Activated CD4-positive, alpha-beta T cell treated with anti-CD3 and anti-CD28 coated beads for 24 hours (primary cell): ENCODE measurements around the gene VSTM2B.

Experiments
- DNase-seq, 2 donors: peaks; one replicate each; pipeline ENCODE4 v3.0.0-alpha.2; 2020; ENCODE audit warnings: low read depth in 2 of 2

Gene VSTM2B

GRCh38 chr19:29515706-29516357, 10.0 kb upstream of the VSTM2B start:
- DNase-seq = no peak

- DNase-seq = no peak
Measured at GRCh38 chr19:29516358-29516725, 9.5 kb upstream of the VSTM2B start.

GRCh38 chr19:29516821-29517395, 8.9 kb upstream of the VSTM2B start:
- DNase-seq = no peak

- no peak for DNase-seq
Measured at GRCh38 chr19:29517412-29517811, 8.4 kb upstream of the VSTM2B start.

GRCh38 chr19:29517946-29518345, 7.8 kb upstream of the VSTM2B start:
- no peak for DNase-seq

- DNase-seq = no peak
Measured at GRCh38 chr19:29519146-29519545, 6.6 kb upstream of the VSTM2B start.

- no peak for DNase-seq
Measured at GRCh38 chr19:29519931-29520330, 5.9 kb upstream of the VSTM2B start.

- no peak for DNase-seq
Measured at GRCh38 chr19:29520390-29520789, 5.4 kb upstream of the VSTM2B start.

- no peak for DNase-seq
Measured at GRCh38 chr19:29521291-29522075, 4.3 kb upstream of the VSTM2B start.

- no peak for DNase-seq
Measured at GRCh38 chr19:29523568-29523967, 2.2 kb upstream of the VSTM2B start.

GRCh38 chr19:29524201-29524911, 1.4 kb upstream of the VSTM2B start:
- DNase-seq = no peak

GRCh38 chr19:29524912-29525831, 622 bp upstream of the VSTM2B start:
- no peak for DNase-seq

- peak in 1 of 2 donors; percentile 25 for DNase-seq
Measured at GRCh38 chr19:29526730-29527499, 1.1 kb downstream of the VSTM2B start.

GRCh38 chr19:29527500-29528328, 1.9 kb downstream of the VSTM2B start:
- DNase-seq = no peak

- peak; percentile 49 to 63 for DNase-seq
Measured at GRCh38 chr19:29528350-29528945, 2.7 kb downstream of the VSTM2B start.

GRCh38 chr19:29528946-29529645, 3.3 kb downstream of the VSTM2B start:
- DNase-seq = no peak

GRCh38 chr19:29529646-29530539, 4.1 kb downstream of the VSTM2B start:
- no peak for DNase-seq
